ENCODE results near the gene FDX2. TPM values are rescaled to one million over a fixed set of nuclear protein-coding genes. Genes with fewer than 3 reads are reported as not detected.

The FDX2 gene
- total and polyA plus RNA-seq, 4 donors: 15.0 to 45.3 (median 33.8) TPM

DNA sequence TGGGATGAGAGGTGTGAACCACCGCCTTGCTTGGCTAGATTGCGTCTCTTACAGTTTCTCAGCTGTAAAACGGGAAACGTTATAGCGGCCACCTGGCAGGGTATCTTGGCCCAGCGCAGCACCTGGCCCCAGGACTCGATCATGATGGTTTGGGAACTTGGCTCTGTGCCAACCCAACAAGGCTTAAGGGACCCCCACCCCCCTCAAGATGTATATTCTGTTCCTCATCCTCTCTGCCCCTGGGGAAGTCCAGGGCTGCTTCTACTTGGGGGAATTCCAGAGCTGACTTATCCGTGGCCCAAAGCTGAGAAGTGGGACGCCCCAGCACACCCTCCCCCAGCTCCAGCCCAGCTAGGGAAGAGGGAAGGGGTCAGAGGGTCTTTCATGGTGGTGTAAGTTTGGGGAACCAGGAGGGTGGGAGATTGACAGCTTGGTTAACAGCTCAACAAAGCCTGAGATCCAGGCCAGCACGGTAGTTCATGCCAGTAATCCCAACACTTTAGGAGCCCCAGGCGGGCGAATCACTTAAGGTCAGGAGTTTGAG, 44.2 kb downstream of the FDX2 start:
- Histone ChIP-seq H3K9me3 (ENCODE audit: control insufficient read depth, insufficient read depth, low read length) (no peaks in the 10 kb centered on the region), H3K4me1 (ENCODE audit: control insufficient read depth, insufficient read depth, low read length) (peaks cover 20% of the 10 kb centered on the region), H3K36me3 (ENCODE audit: control insufficient read depth, insufficient read depth, low read length) (no peaks in the 10 kb centered on the region), H3K27me3 (ENCODE audit: control insufficient read depth, insufficient read depth, low read length) (peaks cover 47% of the 10 kb centered on the region), H3K4me3 (ENCODE audit: low read depth, low read length) (peak overlapping the region; percentile 38), H3K27ac (ENCODE audit: low read depth, low read length) (no peak overlapping the region)
- 42% methylated on average over 9 of the region's 12 CpGs for WGBS (ENCODE audit: insufficient coverage)
- DNase-seq (ENCODE audit: low read depth in 4 of 6, low spot score in 6 of 6): no peak

DNA sequence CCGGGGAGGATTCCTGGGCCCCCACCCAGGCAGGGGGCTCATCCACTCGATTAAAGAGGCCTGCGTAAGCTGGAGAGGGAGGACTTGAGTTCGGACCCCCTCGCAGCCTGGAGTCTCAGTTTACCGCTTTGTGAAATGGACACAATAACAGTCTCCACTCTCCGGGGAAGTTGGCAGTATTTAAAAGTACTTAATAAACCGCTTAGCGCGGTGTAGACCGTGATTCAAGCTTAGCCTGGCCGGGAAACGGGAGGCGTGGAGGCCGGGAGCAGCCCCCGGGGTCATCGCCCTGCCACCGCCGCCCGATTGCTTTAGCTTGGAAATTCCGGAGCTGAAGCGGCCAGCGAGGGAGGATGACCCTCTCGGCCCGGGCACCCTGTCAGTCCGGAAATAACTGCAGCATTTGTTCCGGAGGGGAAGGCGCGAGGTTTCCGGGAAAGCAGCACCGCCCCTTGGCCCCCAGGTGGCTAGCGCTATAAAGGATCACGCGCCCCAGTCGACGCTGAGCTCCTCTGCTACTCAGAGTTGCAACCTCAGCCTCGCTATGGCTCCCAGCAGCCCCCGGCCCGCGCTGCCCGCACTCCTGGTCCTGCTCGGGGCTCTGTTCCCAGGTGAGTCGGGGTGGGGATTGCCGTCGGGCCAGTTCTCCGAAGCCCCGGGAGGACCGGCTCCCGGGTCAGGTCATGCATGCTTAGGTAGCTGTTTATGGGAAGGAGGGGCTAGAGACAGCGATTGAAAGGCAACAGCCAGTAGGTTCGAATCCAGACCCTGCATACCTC, 45.0 kb downstream of the FDX2 start, which contains the start of gene ICAM1:
Gene ICAM1 (plus strand): TSS at position 505 of the 779 bp plus-strand sequence. CDS start 40 bp downstream, at position 545.
- no peaks in the 10 kb centered on the region for H3K9me3 ChIP-seq (ENCODE audit: control insufficient read depth, insufficient read depth, low read length)
- no peaks in the 10 kb centered on the region for H3K36me3 ChIP-seq (ENCODE audit: control insufficient read depth, insufficient read depth, low read length)
- peak within 1 kb of the TSS; percentile 52 for H3K27ac ChIP-seq (ENCODE audit: low read depth, low read length)
- 2% methylated on average over 48 of the region's 51 CpGs for WGBS (ENCODE audit: insufficient coverage)
- DNase-seq (ENCODE audit: low read depth in 4 of 6, low spot score in 6 of 6): peak in 1 of 6 donors; percentile 56
- peaks cover 47% of the 10 kb centered on the region for H3K27me3 ChIP-seq (ENCODE audit: control insufficient read depth, insufficient read depth, low read length)
- H3K4me1 ChIP-seq (ENCODE audit: control insufficient read depth, insufficient read depth, low read length): peaks cover 20% of the 10 kb centered on the region
- H3K4me3 ChIP-seq (ENCODE audit: low read depth, low read length): peak within 1 kb of the TSS; percentile 38

DNA sequence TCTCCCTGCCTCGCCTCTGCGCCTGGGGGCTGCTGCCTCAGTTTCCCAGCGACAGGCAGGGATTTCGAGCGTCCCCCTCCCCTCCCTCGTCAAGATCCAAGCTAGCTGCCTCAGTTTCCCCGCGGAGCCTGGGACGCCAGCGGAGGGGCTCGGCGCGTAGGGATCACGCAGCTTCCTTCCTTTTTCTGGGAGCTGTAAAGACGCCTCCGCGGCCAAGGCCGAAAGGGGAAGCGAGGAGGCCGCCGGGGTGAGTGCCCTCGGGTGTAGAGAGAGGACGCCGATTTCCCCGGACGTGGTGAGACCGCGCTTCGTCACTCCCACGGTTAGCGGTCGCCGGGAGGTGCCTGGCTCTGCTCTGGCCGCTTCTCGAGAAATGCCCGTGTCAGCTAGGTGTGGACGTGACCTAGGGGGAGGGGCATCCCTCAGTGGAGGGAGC, 45.6 kb downstream of the FDX2 start:
- Histone ChIP-seq H3K36me3 (ENCODE audit: control insufficient read depth, insufficient read depth, low read length) (no peaks in the 10 kb centered on the region), H3K4me3 (ENCODE audit: low read depth, low read length) (peak overlapping the region; percentile 38), H3K27ac (ENCODE audit: low read depth, low read length) (peak overlapping the region; percentile 52), H3K4me1 (ENCODE audit: control insufficient read depth, insufficient read depth, low read length) (peaks cover 20% of the 10 kb centered on the region), H3K27me3 (ENCODE audit: control insufficient read depth, insufficient read depth, low read length) (peaks cover 47% of the 10 kb centered on the region), H3K9me3 (ENCODE audit: control insufficient read depth, insufficient read depth, low read length) (no peaks in the 10 kb centered on the region)
- DNase-seq (ENCODE audit: low read depth in 4 of 6, low spot score in 6 of 6): peak in 1 of 6 donors; percentile 25
- WGBS (ENCODE audit: insufficient coverage): 6% methylated on average over 36 of the region's 37 CpGs

DNA sequence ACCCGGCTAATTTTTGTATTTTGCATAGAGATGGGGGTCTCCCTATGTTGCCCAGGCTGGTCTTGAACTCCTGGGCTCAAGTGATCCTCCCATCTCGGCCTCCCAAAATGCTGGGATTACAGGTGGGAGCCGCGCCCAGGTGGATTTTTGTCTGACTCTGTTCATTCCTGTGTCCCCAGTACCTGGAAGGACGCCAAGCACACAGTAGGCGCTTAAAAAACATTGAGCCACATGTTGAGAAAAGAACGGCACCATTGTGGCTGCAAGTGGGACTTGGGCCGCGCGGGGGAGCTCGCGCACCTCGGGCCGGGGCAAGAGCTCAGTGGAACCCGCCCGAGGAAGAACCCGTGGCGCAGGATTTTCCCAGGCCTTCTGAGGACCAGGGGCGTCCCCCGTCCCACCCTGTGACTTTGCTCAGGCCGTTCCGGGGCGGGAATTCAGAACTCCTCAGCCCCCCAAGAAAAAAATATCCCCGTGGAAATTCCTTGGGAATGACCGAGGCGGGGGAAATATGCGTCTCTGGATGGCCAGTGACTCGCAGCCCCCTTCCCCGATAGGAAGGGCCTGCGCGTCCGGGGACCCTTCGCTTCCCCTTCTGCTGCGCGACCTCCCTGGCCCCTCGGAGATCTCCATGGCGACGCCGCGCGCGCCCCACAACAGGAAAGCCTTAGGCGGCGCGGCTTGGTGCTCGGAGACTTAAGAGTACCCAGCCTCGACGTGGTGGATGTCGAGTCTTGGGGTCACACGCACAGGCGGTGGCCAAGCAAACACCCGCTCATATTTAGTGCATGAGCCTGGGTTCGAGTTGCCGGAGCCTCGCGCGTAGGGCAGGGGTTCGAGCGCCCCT, 46.3 kb downstream of the FDX2 start:
- 4% methylated on average over 59 of the region's 59 CpGs for WGBS (ENCODE audit: insufficient coverage)
- Histone ChIP-seq H3K27ac (ENCODE audit: low read depth, low read length) (peak overlapping the region; percentile 52), H3K27me3 (ENCODE audit: control insufficient read depth, insufficient read depth, low read length) (peaks cover 47% of the 10 kb centered on the region), H3K36me3 (ENCODE audit: control insufficient read depth, insufficient read depth, low read length) (no peaks in the 10 kb centered on the region), H3K4me3 (ENCODE audit: low read depth, low read length) (peak overlapping the region; percentile 38), H3K4me1 (ENCODE audit: control insufficient read depth, insufficient read depth, low read length) (peaks cover 20% of the 10 kb centered on the region), H3K9me3 (ENCODE audit: control insufficient read depth, insufficient read depth, low read length) (no peaks in the 10 kb centered on the region)
- peak in 2 of 6 donors; percentile 63 to 80 for DNase-seq (ENCODE audit: low read depth in 4 of 6, low spot score in 6 of 6)

DNA sequence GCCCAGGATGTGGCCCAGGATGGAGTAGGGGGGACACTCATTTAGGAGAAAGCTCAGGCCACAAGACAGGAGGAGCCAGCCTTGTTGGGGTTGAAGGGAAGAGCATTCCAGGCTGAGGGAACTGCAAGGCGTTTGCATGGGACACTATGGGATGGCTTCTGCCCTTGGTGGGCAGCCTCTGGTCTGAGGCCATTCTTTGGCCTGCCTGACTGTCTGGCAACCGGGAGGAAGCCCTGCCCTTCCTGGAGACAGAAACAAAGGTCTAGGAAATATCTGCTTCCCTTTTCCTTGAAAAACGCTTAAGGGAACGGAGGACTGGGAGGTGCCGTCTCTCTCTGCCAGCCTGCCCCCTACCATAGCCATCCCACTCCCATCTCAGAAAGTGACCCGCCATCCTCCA, 47.7 kb downstream of the FDX2 start:
- H3K36me3 ChIP-seq (ENCODE audit: control insufficient read depth, insufficient read depth, low read length): no peaks in the 10 kb centered on the region
- H3K27ac ChIP-seq (ENCODE audit: low read depth, low read length): peak overlapping the region; percentile 25
- H3K4me1 ChIP-seq (ENCODE audit: control insufficient read depth, insufficient read depth, low read length): peaks cover 20% of the 10 kb centered on the region
- WGBS (ENCODE audit: insufficient coverage): 81% methylated on average over 6 of the region's 6 CpGs
- no peaks in the 10 kb centered on the region for H3K9me3 ChIP-seq (ENCODE audit: control insufficient read depth, insufficient read depth, low read length)
- H3K4me3 ChIP-seq (ENCODE audit: low read depth, low read length): no peak overlapping the region
- DNase-seq (ENCODE audit: low read depth in 4 of 6, low spot score in 6 of 6): no peak
- peaks cover 47% of the 10 kb centered on the region for H3K27me3 ChIP-seq (ENCODE audit: control insufficient read depth, insufficient read depth, low read length)

DNA sequence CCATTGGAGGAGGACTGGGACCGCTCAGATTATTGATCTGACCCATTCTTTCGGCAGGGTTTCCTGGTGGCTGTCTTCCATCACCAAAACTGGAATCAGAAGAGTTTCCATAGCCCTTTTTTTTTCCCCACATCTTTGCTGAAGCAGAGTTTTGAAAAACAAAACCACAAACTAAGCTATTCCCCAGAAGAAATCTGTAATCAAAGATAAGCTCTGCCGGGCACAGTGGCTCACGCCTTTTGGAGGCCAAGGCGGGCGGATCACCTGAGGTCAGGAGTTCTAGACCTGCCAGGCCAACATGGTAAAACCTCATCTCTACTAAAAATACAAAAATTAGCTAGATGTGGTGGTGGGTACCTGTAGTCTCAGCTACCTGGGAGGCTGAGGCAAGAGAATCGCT, 49.1 kb downstream of the FDX2 start:
- Histone ChIP-seq H3K27ac (ENCODE audit: low read depth, low read length) (no peak overlapping the region), H3K4me1 (ENCODE audit: control insufficient read depth, insufficient read depth, low read length) (peaks cover 20% of the 10 kb centered on the region), H3K4me3 (ENCODE audit: low read depth, low read length) (no peak overlapping the region), H3K27me3 (ENCODE audit: control insufficient read depth, insufficient read depth, low read length) (peaks cover 36% of the 10 kb centered on the region), H3K9me3 (ENCODE audit: control insufficient read depth, insufficient read depth, low read length) (no peaks in the 10 kb centered on the region), H3K36me3 (ENCODE audit: control insufficient read depth, insufficient read depth, low read length) (no peaks in the 10 kb centered on the region)
- WGBS (ENCODE audit: insufficient coverage): 88% methylated on average over 2 of the region's 7 CpGs
- no peak for DNase-seq (ENCODE audit: low read depth in 4 of 6, low spot score in 6 of 6)

DNA sequence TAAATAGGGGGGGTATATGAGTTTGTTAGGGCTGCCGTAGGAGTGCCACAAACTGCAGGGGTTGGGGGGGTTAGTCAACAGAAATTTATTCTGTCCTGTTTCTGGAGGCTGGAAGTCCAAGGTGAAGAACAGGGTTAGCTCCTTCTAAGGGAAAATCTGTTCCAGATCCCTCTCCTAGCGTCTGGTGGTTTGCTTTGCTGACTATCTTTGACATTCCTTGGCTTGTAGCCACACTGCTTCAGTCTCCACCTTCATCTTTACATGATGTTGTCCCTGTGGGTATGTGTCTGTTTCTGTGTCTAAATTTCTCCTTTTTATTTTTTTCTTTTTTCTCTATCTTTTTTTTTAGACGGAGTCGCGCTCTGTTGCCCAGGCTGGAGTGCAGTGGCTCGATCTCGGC, 53.0 kb downstream of the FDX2 start:
- no peak for DNase-seq (ENCODE audit: low read depth in 4 of 6, low spot score in 6 of 6)
- WGBS (ENCODE audit: insufficient coverage): 95% methylated on average over 4 of the region's 7 CpGs

DNA sequence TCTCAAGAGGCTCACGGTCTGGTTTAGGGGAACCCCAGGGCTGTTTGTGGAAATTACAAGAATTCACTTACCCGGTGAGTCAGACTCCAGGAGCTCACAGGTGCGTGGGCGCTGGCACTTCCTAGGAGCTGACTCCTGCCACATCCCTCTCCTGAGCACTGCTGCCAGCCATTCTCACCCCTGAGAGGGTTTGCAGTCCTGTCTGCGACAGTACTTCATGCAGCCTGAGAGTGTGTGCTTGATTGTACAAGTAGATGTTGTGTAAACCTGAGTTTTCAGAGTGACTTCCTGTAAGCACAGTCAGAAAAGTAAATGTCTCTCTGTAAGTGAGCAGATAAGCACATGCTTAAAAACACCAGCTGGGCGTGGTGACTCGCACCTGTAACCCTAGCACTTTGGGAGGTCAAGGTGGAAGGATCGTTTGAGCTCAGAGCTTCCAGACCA, 55.7 kb downstream of the FDX2 start:
- WGBS (ENCODE audit: insufficient coverage): 97% methylated on average over 6 of the region's 8 CpGs
- Histone ChIP-seq H3K27me3 (ENCODE audit: control insufficient read depth, insufficient read depth, low read length) (no peaks in the 10 kb centered on the region), H3K4me1 (ENCODE audit: control insufficient read depth, insufficient read depth, low read length) (peaks cover 3% of the 10 kb centered on the region), H3K4me3 (ENCODE audit: low read depth, low read length) (no peak overlapping the region), H3K27ac (ENCODE audit: low read depth, low read length) (no peak overlapping the region), H3K9me3 (ENCODE audit: control insufficient read depth, insufficient read depth, low read length) (no peaks in the 10 kb centered on the region), H3K36me3 (ENCODE audit: control insufficient read depth, insufficient read depth, low read length) (peaks cover 50% of the 10 kb centered on the region)
- DNase-seq (ENCODE audit: low read depth in 4 of 6, low spot score in 6 of 6): no peak

More for the DNA sequence above, 53.0 kb downstream of the FDX2 start:
- Histone ChIP-seq H3K9me3 (ENCODE audit: control insufficient read depth, insufficient read depth, low read length) (no peaks in the 10 kb centered on the region), H3K36me3 (ENCODE audit: control insufficient read depth, insufficient read depth, low read length) (peaks cover 24% of the 10 kb centered on the region), H3K27me3 (ENCODE audit: control insufficient read depth, insufficient read depth, low read length) (no peaks in the 10 kb centered on the region), H3K27ac (ENCODE audit: low read depth, low read length) (no peak overlapping the region), H3K4me3 (ENCODE audit: low read depth, low read length) (no peak overlapping the region), H3K4me1 (ENCODE audit: control insufficient read depth, insufficient read depth, low read length) (peaks cover 3% of the 10 kb centered on the region)
